Measurements from ENCODE around the gene MYO15B. TPM values are rescaled to one million over a fixed set of nuclear protein-coding genes. Genes with fewer than 3 reads are reported as not detected.
"Not testable (repeated sequence)": the region's sequence is repeated elsewhere in the genome, so short reads cannot be mapped to it uniquely, and the experiment has no call there.

Gene MYO15B
- total and polyA plus RNA-seq, 2 donors (not counting 1 experiment from before 2014, with no cell fraction given), result 0.49 to 14.4 TPM

DNA sequence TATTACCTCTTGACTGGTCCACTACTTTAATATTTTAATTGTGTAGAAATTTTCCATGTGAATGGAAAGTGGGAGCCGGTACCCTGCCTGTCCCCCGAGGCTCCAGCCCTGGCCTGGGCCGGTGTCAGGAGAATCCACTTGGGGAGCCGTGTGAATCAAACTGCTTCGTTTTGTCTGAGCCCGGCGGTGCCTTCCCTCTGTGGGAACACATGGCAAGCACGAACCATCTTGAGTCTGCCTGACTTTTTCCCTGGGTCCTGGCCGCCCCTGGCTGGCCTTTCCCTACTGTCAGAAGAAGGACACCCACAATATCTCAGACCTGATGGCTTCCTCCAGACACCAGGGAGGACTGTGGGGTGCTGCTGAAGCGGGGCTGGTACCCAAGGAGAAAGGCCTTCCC lies 12.4 kb upstream of the MYO15B start:
- Histone ChIP-seq H3K9me3 (ENCODE audit: control insufficient read depth, insufficient read depth, low read depth, low read length) (no peaks in the 10 kb centered on the region), H3K9ac (ENCODE audit: insufficient read depth, low read length) (no peak overlapping the region), H4K20me1 (ENCODE audit: control insufficient read depth, extremely low read depth, insufficient read depth, low read length) (no peaks in the 10 kb centered on the region), H3K27me3 (ENCODE audit: control insufficient read depth, insufficient read depth, low read length) (no peaks in the 10 kb centered on the region), H3K4me1 (ENCODE audit: control insufficient read depth, extremely low read depth, insufficient read depth, low read length) (no peaks in the 10 kb centered on the region), H2AFZ (ENCODE audit: low read length) (no peak overlapping the region), H3K4me2 (ENCODE audit: extremely low read depth, insufficient read depth, low read length) (no peak overlapping the region), H3K27ac (ENCODE audit: insufficient read depth, low read length) (no peak overlapping the region), H3K4me3 (replicated peaks in 1 of 4; ENCODE audit: control extremely low read depth in 1 of 4, insufficient read depth in 1 of 4, low read depth in 3 of 4, low read length in 4 of 4) (no peak overlapping the region), H3K79me2 (ENCODE audit: control insufficient read depth, insufficient read depth, low read length) (no peaks in the 10 kb centered on the region), H3K36me3 (ENCODE audit: control insufficient read depth, insufficient read depth, low read length) (no peaks in the 10 kb centered on the region)
- DNase-seq (ENCODE audit: low read depth in 2 of 2), result no peak
- no peak for TF ChIP-seq EZH2 (IDR thresholded peaks at IDR 0.05; ENCODE audit: low read length, missing control alignments)
- TF ChIP-seq, protein P1, sequence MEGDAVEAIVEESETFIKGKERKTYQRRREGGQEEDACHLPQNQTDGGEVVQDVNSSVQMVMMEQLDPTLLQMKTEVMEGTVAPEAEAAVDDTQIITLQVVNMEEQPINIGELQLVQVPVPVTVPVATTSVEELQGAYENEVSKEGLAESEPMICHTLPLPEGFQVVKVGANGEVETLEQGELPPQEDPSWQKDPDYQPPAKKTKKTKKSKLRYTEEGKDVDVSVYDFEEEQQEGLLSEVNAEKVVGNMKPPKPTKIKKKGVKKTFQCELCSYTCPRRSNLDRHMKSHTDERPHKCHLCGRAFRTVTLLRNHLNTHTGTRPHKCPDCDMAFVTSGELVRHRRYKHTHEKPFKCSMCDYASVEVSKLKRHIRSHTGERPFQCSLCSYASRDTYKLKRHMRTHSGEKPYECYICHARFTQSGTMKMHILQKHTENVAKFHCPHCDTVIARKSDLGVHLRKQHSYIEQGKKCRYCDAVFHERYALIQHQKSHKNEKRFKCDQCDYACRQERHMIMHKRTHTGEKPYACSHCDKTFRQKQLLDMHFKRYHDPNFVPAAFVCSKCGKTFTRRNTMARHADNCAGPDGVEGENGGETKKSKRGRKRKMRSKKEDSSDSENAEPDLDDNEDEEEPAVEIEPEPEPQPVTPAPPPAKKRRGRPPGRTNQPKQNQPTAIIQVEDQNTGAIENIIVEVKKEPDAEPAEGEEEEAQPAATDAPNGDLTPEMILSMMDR (conservative IDR thresholded peaks at IDR 0.05 in 1 of 2, IDR thresholded peaks at IDR 0.05 in 1 of 2; ENCODE audit: low read depth in 1 of 2, low read length in 2 of 2), result no peak

DNA sequence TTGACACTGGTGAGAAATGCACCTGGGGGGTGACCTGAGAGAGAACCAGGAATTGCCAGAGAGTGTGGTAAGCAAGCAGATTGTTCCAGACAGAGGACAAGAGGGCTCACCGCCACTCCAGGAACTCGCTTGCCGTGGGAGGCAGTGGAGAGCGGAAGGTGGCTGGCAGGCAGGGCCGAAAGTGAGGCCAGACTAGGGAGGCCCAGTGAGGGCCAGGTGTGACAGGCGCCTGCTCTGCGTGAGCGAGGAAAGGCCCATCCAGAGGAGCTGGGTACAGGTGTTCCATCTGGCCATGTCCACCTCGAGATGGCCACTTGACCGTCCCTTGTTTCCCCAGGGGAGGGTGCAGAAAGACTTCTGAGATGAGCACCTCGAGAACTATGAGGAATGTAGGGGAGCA lies 11.9 kb upstream of the MYO15B start:
- H3K9me3 ChIP-seq (ENCODE audit: control insufficient read depth, insufficient read depth, low read depth, low read length), result no peaks in the 10 kb centered on the region
- no peaks in the 10 kb centered on the region for H4K20me1 ChIP-seq (ENCODE audit: control insufficient read depth, extremely low read depth, insufficient read depth, low read length)
- H3K4me3 ChIP-seq (replicated peaks in 1 of 4; ENCODE audit: control extremely low read depth in 1 of 4, insufficient read depth in 1 of 4, low read depth in 3 of 4, low read length in 4 of 4), result no peak overlapping the region
- H3K27ac ChIP-seq (ENCODE audit: insufficient read depth, low read length), result no peak overlapping the region
- no peaks in the 10 kb centered on the region for H3K4me1 ChIP-seq (ENCODE audit: control insufficient read depth, extremely low read depth, insufficient read depth, low read length)
- no peaks in the 10 kb centered on the region for H3K27me3 ChIP-seq (ENCODE audit: control insufficient read depth, insufficient read depth, low read length)
- no peak overlapping the region for H3K4me2 ChIP-seq (ENCODE audit: extremely low read depth, insufficient read depth, low read length)
- no peak for DNase-seq (ENCODE audit: low read depth in 2 of 2)
- H3K9ac ChIP-seq (ENCODE audit: insufficient read depth, low read length), result no peak overlapping the region
- H2AFZ ChIP-seq (ENCODE audit: low read length), result no peak overlapping the region
- no peaks in the 10 kb centered on the region for H3K79me2 ChIP-seq (ENCODE audit: control insufficient read depth, insufficient read depth, low read length)
- H3K36me3 ChIP-seq (ENCODE audit: control insufficient read depth, insufficient read depth, low read length), result no peaks in the 10 kb centered on the region
- TF ChIP-seq, protein P1 (conservative IDR thresholded peaks at IDR 0.05 in 1 of 2, IDR thresholded peaks at IDR 0.05 in 1 of 2; ENCODE audit: low read depth in 1 of 2, low read length in 2 of 2), result no peak
- TF ChIP-seq EZH2 (IDR thresholded peaks at IDR 0.05; ENCODE audit: low read length, missing control alignments), result no peak

DNA sequence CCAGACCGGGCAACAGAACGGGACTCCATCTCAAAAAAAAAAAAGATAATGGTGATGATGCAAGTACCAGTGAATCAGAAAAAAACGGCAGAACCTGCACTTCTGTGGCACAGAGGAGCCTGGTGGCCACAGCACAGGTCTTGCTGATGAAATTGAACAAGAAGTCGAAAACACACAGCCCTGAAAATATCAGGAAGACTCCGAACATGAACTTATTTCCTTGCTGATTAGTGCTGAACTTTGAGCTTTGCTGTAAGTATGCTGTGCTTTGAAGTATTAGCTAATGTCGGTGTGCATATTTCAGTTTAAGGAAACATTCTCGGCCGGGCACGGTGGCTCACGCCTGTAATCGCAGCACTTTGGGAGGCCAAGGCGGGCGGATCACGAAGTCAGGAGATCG lies 10.9 kb upstream of the MYO15B start:
- TF ChIP-seq, protein P1 (conservative IDR thresholded peaks at IDR 0.05 in 1 of 2, IDR thresholded peaks at IDR 0.05 in 1 of 2; ENCODE audit: low read depth in 1 of 2, low read length in 2 of 2), result no peak
- TF ChIP-seq EZH2 (IDR thresholded peaks at IDR 0.05; ENCODE audit: low read length, missing control alignments), result no peak
- no peaks in the 10 kb centered on the region for H3K36me3 ChIP-seq (ENCODE audit: control insufficient read depth, insufficient read depth, low read length)

DNA sequence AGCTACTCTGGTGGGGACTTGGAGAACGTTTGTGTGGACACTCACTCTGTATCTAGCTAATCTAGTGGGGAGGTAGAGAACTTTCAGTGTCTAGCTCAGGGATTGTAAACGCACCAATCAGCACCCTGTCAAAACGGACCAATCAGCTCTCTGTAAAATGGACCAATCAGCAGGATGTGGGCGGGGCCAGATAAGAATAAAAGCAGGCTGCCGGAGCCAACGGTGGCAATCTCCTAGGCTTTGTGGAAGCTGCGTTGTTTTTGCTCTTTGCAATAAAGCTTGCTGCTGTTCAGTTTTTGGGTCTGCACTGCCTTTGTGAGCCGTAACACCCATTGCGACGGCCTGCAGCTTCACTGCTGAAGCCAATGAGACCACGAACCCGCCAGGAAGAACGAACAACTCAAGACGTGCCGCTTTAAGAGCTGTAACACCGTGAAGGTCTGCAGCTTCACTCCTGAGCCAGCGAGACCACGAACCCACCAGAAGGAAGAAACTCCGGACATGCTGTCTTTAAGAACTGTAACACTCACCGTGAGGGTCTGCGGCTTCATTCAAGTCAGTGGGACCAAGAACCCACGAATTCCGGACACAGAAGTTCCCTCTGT lies 6.4 kb upstream of the MYO15B start:
- H3K4me3 ChIP-seq (replicated peaks in 1 of 4; ENCODE audit: control extremely low read depth in 1 of 4, insufficient read depth in 1 of 4, low read depth in 3 of 4, low read length in 4 of 4); DNase-seq (ENCODE audit: low read depth in 2 of 2); H3K27ac ChIP-seq (ENCODE audit: insufficient read depth, low read length); H3K36me3 ChIP-seq (ENCODE audit: control insufficient read depth, insufficient read depth, low read length); H3K4me2 ChIP-seq (ENCODE audit: extremely low read depth, insufficient read depth, low read length); H2AFZ ChIP-seq (ENCODE audit: low read length); H3K27me3 ChIP-seq (ENCODE audit: control insufficient read depth, insufficient read depth, low read length); H3K9me3 ChIP-seq (ENCODE audit: control insufficient read depth, insufficient read depth, low read depth, low read length); H3K9ac ChIP-seq (ENCODE audit: insufficient read depth, low read length); H3K79me2 ChIP-seq (ENCODE audit: control insufficient read depth, insufficient read depth, low read length); H3K4me1 ChIP-seq (ENCODE audit: control insufficient read depth, extremely low read depth, insufficient read depth, low read length); H4K20me1 ChIP-seq (ENCODE audit: control insufficient read depth, extremely low read depth, insufficient read depth, low read length): not testable (repeated sequence)

More for the DNA sequence above, 10.9 kb upstream of the MYO15B start:
- H4K20me1 ChIP-seq (ENCODE audit: control insufficient read depth, extremely low read depth, insufficient read depth, low read length), result no peaks in the 10 kb centered on the region
- H2AFZ ChIP-seq (ENCODE audit: low read length), result no peak overlapping the region
- H3K9ac ChIP-seq (ENCODE audit: insufficient read depth, low read length), result no peak overlapping the region
- H3K4me2 ChIP-seq (ENCODE audit: extremely low read depth, insufficient read depth, low read length), result no peak overlapping the region
- no peaks in the 10 kb centered on the region for H3K9me3 ChIP-seq (ENCODE audit: control insufficient read depth, insufficient read depth, low read depth, low read length)
- H3K4me3 ChIP-seq (replicated peaks in 1 of 4; ENCODE audit: control extremely low read depth in 1 of 4, insufficient read depth in 1 of 4, low read depth in 3 of 4, low read length in 4 of 4), result no peak overlapping the region
- no peaks in the 10 kb centered on the region for H3K79me2 ChIP-seq (ENCODE audit: control insufficient read depth, insufficient read depth, low read length)
- H3K27ac ChIP-seq (ENCODE audit: insufficient read depth, low read length), result no peak overlapping the region
- H3K4me1 ChIP-seq (ENCODE audit: control insufficient read depth, extremely low read depth, insufficient read depth, low read length), result no peaks in the 10 kb centered on the region
- no peaks in the 10 kb centered on the region for H3K27me3 ChIP-seq (ENCODE audit: control insufficient read depth, insufficient read depth, low read length)
- no peak for DNase-seq (ENCODE audit: low read depth in 2 of 2)

DNA sequence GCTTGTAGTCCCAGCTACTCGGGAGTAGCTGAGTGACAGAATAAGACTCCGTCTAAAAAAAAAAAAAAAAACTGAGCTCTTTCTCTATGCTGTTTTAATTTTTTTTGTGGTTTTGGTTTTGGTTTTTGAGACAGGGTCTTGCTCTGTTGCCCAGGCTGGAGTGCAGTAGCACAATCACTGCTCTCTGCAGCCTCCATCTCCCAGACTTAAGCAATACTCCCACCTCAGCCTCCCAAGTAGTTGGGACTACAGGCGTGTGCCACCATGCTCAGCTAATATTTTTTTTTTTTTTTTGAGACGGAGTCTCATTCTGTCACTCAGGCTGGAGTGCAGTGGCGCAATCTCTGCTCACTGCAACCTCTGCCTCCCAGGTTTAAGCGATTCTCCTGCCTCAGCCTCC lies 4.4 kb upstream of the MYO15B start:
- not testable (repeated sequence) for H3K36me3 ChIP-seq (ENCODE audit: control insufficient read depth, insufficient read depth, low read length); H4K20me1 ChIP-seq (ENCODE audit: control insufficient read depth, extremely low read depth, insufficient read depth, low read length); H3K79me2 ChIP-seq (ENCODE audit: control insufficient read depth, insufficient read depth, low read length); H2AFZ ChIP-seq (ENCODE audit: low read length); H3K27ac ChIP-seq (ENCODE audit: insufficient read depth, low read length); H3K4me2 ChIP-seq (ENCODE audit: extremely low read depth, insufficient read depth, low read length); DNase-seq (ENCODE audit: low read depth in 2 of 2); H3K9me3 ChIP-seq (ENCODE audit: control insufficient read depth, insufficient read depth, low read depth, low read length); H3K4me1 ChIP-seq (ENCODE audit: control insufficient read depth, extremely low read depth, insufficient read depth, low read length); H3K9ac ChIP-seq (ENCODE audit: insufficient read depth, low read length); H3K4me3 ChIP-seq (replicated peaks in 1 of 4; ENCODE audit: control extremely low read depth in 1 of 4, insufficient read depth in 1 of 4, low read depth in 3 of 4, low read length in 4 of 4)
- peaks cover 22% of the 10 kb centered on the region for H3K27me3 ChIP-seq (ENCODE audit: control insufficient read depth, insufficient read depth, low read length)
